GM18517 (cell line): Measurements from ENCODE around the gene FAM193B.

Experiments used
- ATAC-seq: cut with Tn5 transposase; IDR thresholded peaks from one replicate; pipeline ENCODE4 v1.9.1; 2021; ENCODE audit warnings: mild to moderate bottlenecking, moderate library complexity; ENCODE audit not compliant: unreplicated experiment

FAM193B gene

DNA sequence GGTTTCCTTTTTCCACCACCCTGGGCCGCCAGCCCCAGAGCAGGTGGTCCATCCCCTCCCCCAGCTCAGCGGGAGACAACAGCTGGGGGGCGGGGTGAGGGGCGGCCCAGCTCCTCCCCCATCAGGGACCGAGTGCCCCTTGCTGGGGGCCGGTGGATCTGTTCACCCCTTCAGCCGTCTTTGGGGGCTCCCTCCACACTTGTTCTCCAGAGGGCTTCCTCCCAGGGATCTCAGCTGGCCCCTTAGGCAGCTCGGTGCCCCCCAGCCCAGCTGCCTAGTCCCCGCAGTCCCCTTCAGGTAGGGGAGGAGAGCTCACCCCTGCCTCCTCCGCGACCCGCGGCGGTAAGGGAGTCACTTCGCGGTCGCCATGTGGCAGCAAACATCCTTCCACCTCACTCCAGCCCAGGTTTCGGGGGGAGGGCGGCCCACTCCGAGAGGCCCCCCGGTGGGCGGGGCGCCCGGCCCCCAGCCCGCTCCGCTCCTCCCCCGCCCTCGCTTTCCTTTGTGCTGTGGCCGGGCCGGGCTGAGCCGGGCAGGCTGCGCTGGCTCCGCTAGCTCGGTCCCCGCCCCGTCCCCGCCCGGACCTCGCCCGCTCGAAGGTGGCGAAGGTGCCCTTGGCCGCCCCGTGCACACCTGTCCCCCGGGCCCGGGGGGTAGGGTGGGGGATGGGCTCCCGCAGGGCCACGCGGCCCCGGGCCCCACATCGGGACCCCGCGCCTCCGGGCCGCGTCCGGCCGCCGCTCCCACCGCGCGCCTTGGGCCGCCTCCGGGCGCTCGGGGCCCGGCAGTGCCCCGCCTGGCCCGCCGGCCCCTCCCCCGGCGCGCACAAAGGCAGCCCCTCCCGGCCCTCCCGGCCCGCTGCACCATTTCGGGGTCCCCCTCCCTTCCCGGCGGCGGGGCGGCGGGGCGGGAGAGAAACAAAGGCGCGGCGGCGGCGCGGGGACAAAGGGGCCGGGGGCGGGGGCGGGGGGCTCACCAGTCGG is 81.6 kb downstream of the FAM193B start:
- ATAC-seq, result no peak

DNA sequence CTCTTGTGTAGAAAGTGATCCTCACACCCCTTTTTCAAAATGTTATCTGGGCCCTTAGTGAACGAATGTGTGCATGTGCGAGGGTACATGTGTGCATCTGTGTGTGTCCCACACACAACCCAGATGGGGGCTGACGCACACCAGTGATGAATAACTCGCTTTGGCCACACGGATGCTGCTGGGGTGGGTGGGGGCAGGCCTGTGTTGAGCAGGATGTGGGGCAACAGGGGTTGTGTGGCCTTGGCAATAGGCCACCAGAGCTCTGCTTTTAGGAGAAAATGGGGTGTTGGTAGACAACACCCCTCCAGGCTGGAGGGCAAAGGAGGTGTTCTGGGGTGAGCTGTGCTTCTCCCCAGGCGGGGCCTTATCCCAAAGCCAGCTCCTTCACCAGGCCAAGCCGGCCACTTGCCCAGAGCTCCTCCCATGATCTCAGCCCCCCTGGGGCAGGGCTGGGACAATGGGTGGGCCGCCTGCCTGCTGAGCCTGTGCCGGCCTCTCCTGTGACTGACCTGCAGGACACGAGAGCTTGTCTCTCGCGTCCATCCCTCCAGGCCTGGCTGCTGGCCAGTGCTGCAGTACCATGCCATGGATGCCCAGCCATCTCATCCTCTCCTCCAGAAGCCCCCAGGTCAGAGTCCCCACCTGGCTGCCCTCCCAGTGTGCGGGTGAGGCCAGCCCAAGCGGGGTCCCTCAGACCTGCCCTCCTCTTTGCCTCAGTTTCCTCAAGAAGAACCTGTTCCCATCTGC is 82.6 kb downstream of the FAM193B start:
- ATAC-seq, result no peak

DNA sequence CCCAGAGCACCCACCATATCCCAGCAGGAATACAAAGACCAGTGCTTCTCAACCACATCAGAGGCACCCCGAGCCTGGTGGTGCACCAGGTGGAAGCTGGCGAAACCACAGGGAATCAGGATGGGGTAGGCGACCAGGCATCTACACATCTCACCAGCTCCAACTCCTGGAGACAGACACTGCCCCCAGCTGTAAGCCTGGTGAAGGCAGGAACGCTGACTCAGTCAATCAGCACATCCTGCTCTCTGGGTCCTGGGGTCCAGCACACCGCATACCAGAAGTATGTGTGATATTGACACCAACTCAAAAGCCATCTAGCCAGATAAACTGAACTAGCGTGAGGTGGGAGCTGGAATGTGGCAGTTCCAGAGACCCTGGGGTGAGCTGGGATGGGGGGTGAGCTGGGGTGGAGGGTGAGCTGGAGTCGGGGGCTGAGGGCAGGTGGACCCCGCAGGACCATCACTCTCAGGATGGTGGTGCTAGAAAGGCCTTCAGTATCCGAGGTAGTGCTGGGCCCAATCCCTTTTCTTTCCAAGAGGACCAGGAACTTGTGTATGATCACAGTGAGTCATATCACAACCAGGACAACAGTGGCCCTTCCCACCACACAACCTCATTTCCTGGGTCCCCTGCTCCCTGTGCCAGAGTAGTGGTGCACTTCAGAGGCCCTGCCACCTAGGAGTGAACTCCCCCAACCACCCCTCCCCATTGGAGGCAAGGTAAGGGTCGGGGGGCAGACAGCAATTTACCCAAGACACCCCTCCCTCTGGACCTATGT is 83.4 kb downstream of the FAM193B start:
- no peak for ATAC-seq
